CD14-positive monocyte (primary cell): ENCODE results near the gene STK39. TPM values are rescaled to one million over a fixed set of nuclear protein-coding genes. Genes with fewer than 3 reads are reported as not detected.

ENCODE experiments used
- DNase-seq, 3 donors: peaks; one replicate each; pipeline ENCODE4 v3.0.0-alpha.2; 2011 to 2022
- H2AFZ ChIP-seq: 2 replicates; pipeline ENCODE4 v1.6.0; 2012; ENCODE audit warnings: mild to moderate bottlenecking, low read depth, low read length, inconsistent platforms; ENCODE audit not compliant: insufficient read depth, poor library complexity, severe bottlenecking
- H3K27ac ChIP-seq, 2 donors: 1 replicate in 1 of 2; 2 replicates in 1 of 2; pipeline ENCODE4 v1.5.1; 2012 to 2013; ENCODE audit warnings: low read length in 2 of 2, control low read depth in 1 of 2, inconsistent platforms in 1 of 2, low read depth in 1 of 2, mild to moderate bottlenecking in 1 of 2
- H3K27me3 ChIP-seq, 2 donors: one replicate each; pipeline versions ENCODE4 v1.6.0 to v1.6.1; 2011 to 2013; ENCODE audit warnings: low read length in 2 of 2; ENCODE audit not compliant: control insufficient read depth in 2 of 2, insufficient read depth in 2 of 2
- H3K36me3 ChIP-seq, 2 donors: replicated peaks in 1 of 2; 1 replicate in 1 of 2; 2 replicates in 1 of 2; pipeline versions ENCODE4 v1.5.1 to v1.6.1; 2012 to 2013; ENCODE audit warnings: low read length in 2 of 2, control low read depth in 1 of 2, inconsistent platforms in 1 of 2, mild to moderate bottlenecking in 1 of 2; ENCODE audit not compliant: insufficient read depth in 2 of 2, control insufficient read depth in 1 of 2
- H3K4me1 ChIP-seq, 2 donors: 1 replicate in 1 of 2; 2 replicates in 1 of 2; pipeline versions ENCODE4 v1.5.1 to v1.6.1; 2012 to 2013; ENCODE audit warnings: low read length in 2 of 2, control low read depth in 1 of 2, inconsistent platforms in 1 of 2, mild to moderate bottlenecking in 1 of 2, moderate library complexity in 1 of 2; ENCODE audit not compliant: insufficient read depth in 2 of 2, control insufficient read depth in 1 of 2
- H3K4me2 ChIP-seq: replicated peaks from 2 replicates; pipeline ENCODE3; 2012; ENCODE audit warnings: low read length, moderate library complexity, mild to moderate bottlenecking; ENCODE audit not compliant: poor library complexity, severe bottlenecking; ENCODE audit errors: extremely low read depth
- H3K4me3 ChIP-seq, 3 experiments: fragments of 200-600 bp in 1 of 3; sonication (generic) in 1 of 3; replicated peaks in 1 of 3; 1 replicate in 2 of 3; 2 replicates in 1 of 3; pipeline ENCODE4 v1.5.1; 2011 to 2013; ENCODE audit warnings: low read length in 3 of 3, mild to moderate bottlenecking in 3 of 3, control low read depth in 2 of 3, low read depth in 2 of 3, inconsistent platforms in 1 of 3, moderate library complexity in 1 of 3
- H3K79me2 ChIP-seq: 2 replicates; pipeline ENCODE4 v1.6.0; 2012; ENCODE audit warnings: mild to moderate bottlenecking, control low read depth, inconsistent platforms, low read length, moderate library complexity; ENCODE audit not compliant: insufficient read depth
- H3K9ac ChIP-seq: 2 replicates; pipeline ENCODE4 v1.6.0; 2017; ENCODE audit warnings: low read length, mild to moderate bottlenecking; ENCODE audit not compliant: insufficient read depth, poor library complexity, severe bottlenecking
- H3K9me3 ChIP-seq, 2 donors: replicated peaks in 1 of 2; 1 replicate in 1 of 2; 2 replicates in 1 of 2; pipeline versions ENCODE4 v1.5.1 to v1.6.1; 2012 to 2013; ENCODE audit warnings: low read length in 2 of 2, control low read depth in 1 of 2; ENCODE audit not compliant: control insufficient read depth in 1 of 2, insufficient read depth in 1 of 2
- H4K20me1 ChIP-seq: 2 replicates; pipeline ENCODE4 v1.6.0; 2012; ENCODE audit warnings: mild to moderate bottlenecking, low read length, control low read depth, moderate library complexity; ENCODE audit not compliant: insufficient read depth
- H3K27ac Mint-ChIP-seq, 7 donors: one replicate each; pipeline ENCODE4 v1.8.0; 2020; ENCODE audit warnings: mild to moderate bottlenecking in 7 of 7, mixed read lengths in 7 of 7, moderate library complexity in 6 of 7, inconsistent platforms in 2 of 7
- H3K27me3 Mint-ChIP-seq, 3 donors: one replicate each; pipeline ENCODE4 v1.8.0; 2021 to 2022; ENCODE audit warnings: low read depth in 3 of 3, mild to moderate bottlenecking in 3 of 3, mixed read lengths in 3 of 3, moderate library complexity in 3 of 3, inconsistent platforms in 1 of 3
- H3K36me3 Mint-ChIP-seq, 2 donors: one replicate each; pipeline ENCODE4 v1.8.0; 2020; ENCODE audit warnings: mixed read lengths in 2 of 2, inconsistent platforms in 1 of 2, mild to moderate bottlenecking in 1 of 2
- H3K4me1 Mint-ChIP-seq: one replicate; pipeline ENCODE4 v1.8.0; 2020; ENCODE audit warnings: mild to moderate bottlenecking, mixed read lengths
- H3K4me3 Mint-ChIP-seq, 2 donors: one replicate each; pipeline ENCODE4 v1.8.0; 2020; ENCODE audit warnings: mild to moderate bottlenecking in 2 of 2, mixed read lengths in 2 of 2, moderate library complexity in 1 of 2
- H3K9me3 Mint-ChIP-seq, 7 donors: one replicate each; pipeline ENCODE4 v1.8.0; 2020 to 2022; ENCODE audit warnings: mixed read lengths in 7 of 7, mild to moderate bottlenecking in 6 of 7, moderate library complexity in 6 of 7, inconsistent platforms in 2 of 7
- WGBS: methylation state at CpG from one replicate; pipeline ENCODE4 v1.1.5; 2013; ENCODE audit warnings: missing lambda C conversion rate; ENCODE audit not compliant: insufficient coverage; 5-methylcytosine and 5-hydroxymethylcytosine counted together
- intact Hi-C, 2 donors: fragments of 100-400 bp; cut with micrococcal nuclease; formaldehyde crosslinking; loops; one replicate each; pipeline versions ENCODE4 v1.15.0 to v1.15.1; 2023
- polyA plus RNA-seq, 3 donors: library from polyadenylated mRNA; depleted of rRNA in 1 of 3; unstranded in 2 of 3; stranded (reverse) in 1 of 3; fragments of 300-500 nt in 2 of 3; fragments of >200 nt in 1 of 3; fragmentation: Illumina TruSeq in 2 of 3; gene quantifications; 1 replicate in 2 of 3; 2 replicates in 1 of 3; pipeline ENCODE4 v1.2.3, GENCODE V29; 2012 to 2021
- TF ChIP-seq, protein P1 (sequence below): fragments of 200-600 bp; IDR thresholded peaks from one replicate; pipeline ENCODE4 v1.8.0; 2022; ENCODE audit warnings: antibody characterized with exemption, mild to moderate bottlenecking

The STK39 gene
- polyA plus RNA-seq, 3 donors = 1.2 to 2.7 (median 2.6) TPM

DNA sequence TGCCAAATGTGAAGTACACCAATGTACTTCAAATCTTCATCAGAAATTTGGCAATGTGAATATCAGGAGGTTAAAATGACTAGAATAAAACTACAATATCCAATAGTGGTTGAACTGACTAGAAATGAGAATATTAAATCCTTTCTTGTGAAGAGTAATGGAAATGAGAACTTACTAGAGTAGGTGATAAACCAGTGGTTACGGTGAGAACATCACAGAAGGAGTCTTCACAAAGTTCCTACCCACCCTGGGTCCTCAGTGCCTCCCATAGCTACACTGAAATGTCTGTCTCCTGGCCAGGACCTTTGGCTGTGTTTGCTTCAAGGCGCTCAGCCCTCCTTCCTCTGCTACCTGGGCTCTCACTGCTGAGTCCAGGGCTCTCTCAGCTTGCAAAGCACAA is 289.7 kb downstream of the STK39 start:
- H3K4me1 Mint-ChIP-seq = peaks cover 4% of the 10 kb centered on the region
- no peaks in the 10 kb centered on the region for H3K4me1 ChIP-seq
- peaks cover 0 to 5% (median 0%) of the 10 kb centered on the region in 7 donors for H3K9me3 Mint-ChIP-seq
- H3K27ac ChIP-seq = no peak overlapping the region
- TF ChIP-seq, protein P1, sequence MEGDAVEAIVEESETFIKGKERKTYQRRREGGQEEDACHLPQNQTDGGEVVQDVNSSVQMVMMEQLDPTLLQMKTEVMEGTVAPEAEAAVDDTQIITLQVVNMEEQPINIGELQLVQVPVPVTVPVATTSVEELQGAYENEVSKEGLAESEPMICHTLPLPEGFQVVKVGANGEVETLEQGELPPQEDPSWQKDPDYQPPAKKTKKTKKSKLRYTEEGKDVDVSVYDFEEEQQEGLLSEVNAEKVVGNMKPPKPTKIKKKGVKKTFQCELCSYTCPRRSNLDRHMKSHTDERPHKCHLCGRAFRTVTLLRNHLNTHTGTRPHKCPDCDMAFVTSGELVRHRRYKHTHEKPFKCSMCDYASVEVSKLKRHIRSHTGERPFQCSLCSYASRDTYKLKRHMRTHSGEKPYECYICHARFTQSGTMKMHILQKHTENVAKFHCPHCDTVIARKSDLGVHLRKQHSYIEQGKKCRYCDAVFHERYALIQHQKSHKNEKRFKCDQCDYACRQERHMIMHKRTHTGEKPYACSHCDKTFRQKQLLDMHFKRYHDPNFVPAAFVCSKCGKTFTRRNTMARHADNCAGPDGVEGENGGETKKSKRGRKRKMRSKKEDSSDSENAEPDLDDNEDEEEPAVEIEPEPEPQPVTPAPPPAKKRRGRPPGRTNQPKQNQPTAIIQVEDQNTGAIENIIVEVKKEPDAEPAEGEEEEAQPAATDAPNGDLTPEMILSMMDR = no peak
- peak overlapping the region in 1 of 7 donors; percentile 32 for H3K27ac Mint-ChIP-seq
- no peaks in the 10 kb centered on the region for H3K27me3 Mint-ChIP-seq
- H3K4me2 ChIP-seq = no peak overlapping the region
- no peak overlapping the region for H2AFZ ChIP-seq
- intact Hi-C loops = no loop called here
- no peak for DNase-seq
- H3K36me3 ChIP-seq = peaks cover 14 to 43% of the 10 kb centered on the region in 2 donors
- peaks cover 26 to 36% of the 10 kb centered on the region in 2 donors for H3K36me3 Mint-ChIP-seq
- WGBS = 100% methylated on average over 1 of the region's 2 CpGs
- no peaks in the 10 kb centered on the region for H4K20me1 ChIP-seq
- H3K4me3 Mint-ChIP-seq = no peak overlapping the region
- H3K79me2 ChIP-seq = no peaks in the 10 kb centered on the region
- H3K9ac ChIP-seq = no peak overlapping the region
- H3K27me3 ChIP-seq = no peaks in the 10 kb centered on the region
- H3K9me3 ChIP-seq = no peaks in the 10 kb centered on the region
- no peak overlapping the region for H3K4me3 ChIP-seq

DNA sequence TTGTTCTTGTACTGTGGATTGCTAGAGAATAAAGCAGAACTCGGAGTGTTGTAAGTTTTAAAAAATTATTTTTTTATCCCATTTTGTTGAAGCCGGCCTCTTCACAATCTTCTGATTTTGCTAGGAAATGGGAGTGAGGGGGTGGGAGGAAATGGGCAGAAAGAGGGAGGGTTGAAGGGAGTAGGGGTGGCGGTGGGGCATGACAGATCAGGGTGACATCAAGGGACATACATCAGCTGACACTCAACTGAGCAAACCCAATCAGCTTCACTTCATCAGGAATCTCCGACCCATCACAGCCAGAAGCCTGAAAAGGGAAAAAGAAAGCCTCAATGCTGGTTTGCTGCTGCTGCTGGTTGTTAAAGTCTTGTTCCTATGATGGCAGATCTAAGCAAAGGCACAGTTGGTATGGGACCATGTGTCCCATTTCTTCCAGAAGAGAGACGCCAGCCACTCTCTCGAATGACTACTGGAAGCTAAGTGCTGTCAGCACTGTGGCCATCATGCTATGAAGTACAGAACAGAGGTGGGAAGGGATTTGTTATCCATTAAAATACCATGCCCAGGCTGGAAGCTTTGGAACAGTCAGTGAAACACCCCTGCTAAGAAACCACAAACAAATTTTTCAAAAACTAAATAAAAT is 292.0 kb downstream of the STK39 start:
- H2AFZ ChIP-seq = no peak overlapping the region
- H4K20me1 ChIP-seq = no peaks in the 10 kb centered on the region
- H3K27me3 ChIP-seq = no peaks in the 10 kb centered on the region
- H3K4me2 ChIP-seq = no peak overlapping the region
- H3K9me3 ChIP-seq = no peaks in the 10 kb centered on the region
- TF ChIP-seq, protein P1 = no peak
- Mint-ChIP-seq H3K36me3 (peaks cover 18 to 22% of the 10 kb centered on the region in 2 donors), H3K4me3 (no peak overlapping the region), H3K4me1 (no peaks in the 10 kb centered on the region), H3K9me3 (peaks cover 0 to 5% (median 0%) of the 10 kb centered on the region in 7 donors), H3K27ac (peak overlapping the region in 1 of 7 donors; percentile 31), H3K27me3 (no peaks in the 10 kb centered on the region)
- H3K4me1 ChIP-seq = no peaks in the 10 kb centered on the region
- peaks cover 14 to 31% of the 10 kb centered on the region in 2 donors for H3K36me3 ChIP-seq
- no peak overlapping the region for H3K27ac ChIP-seq
- H3K4me3 ChIP-seq = no peak overlapping the region
- WGBS = 100% methylated on average over 1 of the region's 6 CpGs
- DNase-seq = no peak
- H3K9ac ChIP-seq = no peak overlapping the region
- intact Hi-C loops = no loop called here
- no peaks in the 10 kb centered on the region for H3K79me2 ChIP-seq
